H4 (cell line): ENCODE results near the gene IGSF21. TPM values are rescaled to one million over a fixed set of nuclear protein-coding genes. Genes with fewer than 3 reads are reported as not detected.
"Not testable (repeated sequence)": the region's sequence is repeated elsewhere in the genome, so short reads cannot be mapped to it uniquely, and the experiment has no call there.

Experiments used
- DNase-seq: peaks from one replicate; pipeline ENCODE4 v3.0.0-alpha.2; 2015; ENCODE audit warnings: low spot score
- total RNA-seq: library from RNA; depleted of rRNA; stranded (reverse); fragments of >200 nt; shearing (Covaris generic); gene quantifications from 2 replicates; pipeline ENCODE4 v1.2.3, GENCODE V29; 2014

The IGSF21 gene
- total RNA-seq, 1 experiment from 2014 or later = not detected

- DNase-seq = no peak
These were observed 246.4 kb downstream of the IGSF21 start for GRCh38 chr1:18353992-18354391.

GRCh38 chr1:18354612-18355011 lies 247.0 kb downstream of the IGSF21 start:
- DNase-seq = no peak

- DNase-seq = no peak
These were observed 250.1 kb downstream of the IGSF21 start for GRCh38 chr1:18357622-18358230.

GRCh38 chr1:18358600-18358999 lies 251.0 kb downstream of the IGSF21 start:
- no peak for DNase-seq

GRCh38 chr1:18360251-18360650 lies 252.7 kb downstream of the IGSF21 start:
- no peak for DNase-seq

- DNase-seq = no peak
These were observed 254.6 kb downstream of the IGSF21 start for GRCh38 chr1:18362150-18362549.

GRCh38 chr1:18363436-18363835 lies 255.8 kb downstream of the IGSF21 start:
- DNase-seq = no peak

GRCh38 chr1:18365099-18365705 lies 257.6 kb downstream of the IGSF21 start:
- DNase-seq = no peak

GRCh38 chr1:18372505-18372904 lies 264.9 kb downstream of the IGSF21 start:
- DNase-seq = not testable (repeated sequence)

GRCh38 chr1:18373151-18373550 lies 265.6 kb downstream of the IGSF21 start:
- DNase-seq = no peak

GRCh38 chr1:18373882-18374493 lies 266.4 kb downstream of the IGSF21 start:
- no peak for DNase-seq

- no peak for DNase-seq
These were observed 269.1 kb downstream of the IGSF21 start for GRCh38 chr1:18376661-18377060.

GRCh38 chr1:18380288-18380687 lies 272.7 kb downstream of the IGSF21 start:
- DNase-seq = no peak

GRCh38 chr1:18384059-18384458 lies 276.5 kb downstream of the IGSF21 start:
- no peak for DNase-seq

GRCh38 chr1:18384471-18384870 lies 276.9 kb downstream of the IGSF21 start:
- DNase-seq = no peak

- no peak for DNase-seq
These were observed 277.7 kb downstream of the IGSF21 start for GRCh38 chr1:18385239-18385790.

- DNase-seq = no peak
These were observed 279.0 kb downstream of the IGSF21 start for GRCh38 chr1:18386591-18386990.

- no peak for DNase-seq
These were observed 279.7 kb downstream of the IGSF21 start for GRCh38 chr1:18387307-18387706.

GRCh38 chr1:18390953-18391352 lies 283.4 kb downstream of the IGSF21 start:
- no peak for DNase-seq

GRCh38 chr1:18394563-18395156 lies 287.1 kb downstream of the IGSF21 start:
- no peak for DNase-seq

- no peak for DNase-seq
These were observed 288.8 kb downstream of the IGSF21 start for GRCh38 chr1:18396247-18396980.

GRCh38 chr1:18397641-18398040 lies 290.0 kb downstream of the IGSF21 start:
- DNase-seq = no peak
